Parathyroid adenoma (tissue), 2 donors: ENCODE results near the gene ANGPTL2.

Source experiments
- H2AFZ ChIP-seq: fragments of 300-600 bp; sonication (generic); one replicate; pipeline ENCODE4 v1.7.0; 2017; ENCODE audit warnings: antibody characterized with exemption, mild to moderate bottlenecking
- H3K27ac ChIP-seq: fragments of 300-600 bp; sonication (generic); one replicate; pipeline ENCODE4 v1.7.0; 2017
- H3K27me3 ChIP-seq: fragments of 300-600 bp; sonication (generic); one replicate; pipeline ENCODE4 v1.7.0; 2017; ENCODE audit warnings: low read length; ENCODE audit not compliant: control insufficient read depth, insufficient read depth
- H3K36me3 ChIP-seq: fragments of 300-600 bp; sonication (generic); one replicate; pipeline ENCODE4 v1.7.0; 2017; ENCODE audit warnings: low read length; ENCODE audit not compliant: control insufficient read depth, insufficient read depth
- H3K4me1 ChIP-seq: fragments of 300-600 bp; sonication (generic); one replicate; pipeline ENCODE4 v1.7.0; 2017; ENCODE audit warnings: control low read depth
- H3K4me2 ChIP-seq: fragments of 300-600 bp; sonication (generic); one replicate; pipeline ENCODE4 v1.7.0; 2017; ENCODE audit warnings: low read length
- H3K4me3 ChIP-seq: fragments of 300-600 bp; sonication (generic); one replicate; pipeline ENCODE4 v1.7.0; 2017; ENCODE audit warnings: low read depth, low read length
- H3K79me2 ChIP-seq: fragments of 300-600 bp; sonication (generic); one replicate; pipeline ENCODE4 v1.7.0; 2017; ENCODE audit warnings: control low read depth
- H3K9ac ChIP-seq: fragments of 300-600 bp; sonication (generic); one replicate; pipeline ENCODE4 v1.7.0; 2017; ENCODE audit warnings: mild to moderate bottlenecking
- H3K9me3 ChIP-seq: fragments of 300-600 bp; sonication (generic); one replicate; pipeline ENCODE4 v1.7.0; 2017; ENCODE audit warnings: low read length; ENCODE audit not compliant: control insufficient read depth
- CTCF ChIP-seq: fragments of 300-600 bp; sonication (generic); IDR thresholded peaks from one replicate; pipeline ENCODE4 v1.7.0; 2017; ENCODE audit warnings: antibody characterized with exemption, mild to moderate bottlenecking
- donor health status: primary hyperparathyroidism.

ANGPTL2 gene

GRCh38 chr9:127135056-127135745, 12.8 kb upstream of the ANGPTL2 start:
- no peak overlapping the region for H3K4me2 ChIP-seq
- H3K27ac ChIP-seq, result no peak overlapping the region
- no peaks in the 10 kb centered on the region for H3K79me2 ChIP-seq
- H3K9me3 ChIP-seq, result no peaks in the 10 kb centered on the region
- H3K9ac ChIP-seq, result no peak overlapping the region
- H3K4me1 ChIP-seq, result no peaks in the 10 kb centered on the region
- no peaks in the 10 kb centered on the region for H3K27me3 ChIP-seq
- H3K4me3 ChIP-seq, result no peak overlapping the region
- no peaks in the 10 kb centered on the region for H3K36me3 ChIP-seq
- TF ChIP-seq CTCF, result no peak
- H2AFZ ChIP-seq, result no peak overlapping the region

GRCh38 chr9:127133739-127134167, 11.3 kb upstream of the ANGPTL2 start:
- Histone ChIP-seq H3K27me3 (no peaks in the 10 kb centered on the region), H3K9me3 (no peaks in the 10 kb centered on the region), H3K36me3 (no peaks in the 10 kb centered on the region), H3K4me2 (no peak overlapping the region), H3K9ac (no peak overlapping the region), H3K4me1 (no peaks in the 10 kb centered on the region), H3K79me2 (no peaks in the 10 kb centered on the region), H3K27ac (no peak overlapping the region), H3K4me3 (no peak overlapping the region), H2AFZ (no peak overlapping the region)
- no peak for TF ChIP-seq CTCF

GRCh38 chr9:127132921-127133647, 10.6 kb upstream of the ANGPTL2 start:
- Histone ChIP-seq H3K79me2 (no peaks in the 10 kb centered on the region), H3K4me1 (no peaks in the 10 kb centered on the region), H2AFZ (no peak overlapping the region), H3K4me3 (no peak overlapping the region), H3K27ac (no peak overlapping the region), H3K9me3 (no peaks in the 10 kb centered on the region), H3K4me2 (no peak overlapping the region), H3K9ac (no peak overlapping the region), H3K27me3 (no peaks in the 10 kb centered on the region), H3K36me3 (no peaks in the 10 kb centered on the region)
- TF ChIP-seq CTCF, result no peak

GRCh38 chr9:127132375-127132774, 9.9 kb upstream of the ANGPTL2 start:
- Histone ChIP-seq H3K79me2 (no peaks in the 10 kb centered on the region), H3K9me3 (no peaks in the 10 kb centered on the region), H3K36me3 (no peaks in the 10 kb centered on the region), H3K4me1 (no peaks in the 10 kb centered on the region), H3K9ac (no peak overlapping the region), H3K27ac (no peak overlapping the region), H3K27me3 (no peaks in the 10 kb centered on the region), H3K4me2 (no peak overlapping the region), H2AFZ (no peak overlapping the region), H3K4me3 (no peak overlapping the region)
- no peak for TF ChIP-seq CTCF

GRCh38 chr9:127131871-127132270, 9.4 kb upstream of the ANGPTL2 start:
- Histone ChIP-seq H3K9ac (no peak overlapping the region), H3K4me1 (no peaks in the 10 kb centered on the region), H3K36me3 (no peaks in the 10 kb centered on the region), H3K9me3 (no peaks in the 10 kb centered on the region), H3K4me3 (no peak overlapping the region), H3K27ac (no peak overlapping the region), H2AFZ (no peak overlapping the region), H3K27me3 (no peaks in the 10 kb centered on the region), H3K79me2 (no peaks in the 10 kb centered on the region), H3K4me2 (no peak overlapping the region)
- TF ChIP-seq CTCF, result no peak
